ENCODE measurements around the gene OAS3. TPM values are rescaled to one million over a fixed set of nuclear protein-coding genes. Genes with fewer than 3 reads are reported as not detected.

The OAS3 gene
- total RNA-seq (2021; ENCODE audit: unreplicated experiment), result 29.5 TPM
- 14.9 and 15.3 TPM in 2 replicates for polyA plus RNA-seq (2012)
- Bru-seq, nascent RNA, result percentile 49 among the genes with signal in this experiment
- percentile 66 among the genes with signal in this experiment for BruChase-seq, experiment 1, labeled RNA remaining after a 6-hour chase
- BruChase-seq, experiment 2, labeled RNA remaining after a 2-hour chase, result percentile 55 among the genes with signal in this experiment
- long read RNA-seq, full-length matches to known transcripts, result 3 of 42 reads
- long read RNA-seq, partial matches to known transcripts, result 38 of 42 reads
- long read RNA-seq, other reads (novel, unspliced or antisense), result 1 of 42 reads

DNA sequence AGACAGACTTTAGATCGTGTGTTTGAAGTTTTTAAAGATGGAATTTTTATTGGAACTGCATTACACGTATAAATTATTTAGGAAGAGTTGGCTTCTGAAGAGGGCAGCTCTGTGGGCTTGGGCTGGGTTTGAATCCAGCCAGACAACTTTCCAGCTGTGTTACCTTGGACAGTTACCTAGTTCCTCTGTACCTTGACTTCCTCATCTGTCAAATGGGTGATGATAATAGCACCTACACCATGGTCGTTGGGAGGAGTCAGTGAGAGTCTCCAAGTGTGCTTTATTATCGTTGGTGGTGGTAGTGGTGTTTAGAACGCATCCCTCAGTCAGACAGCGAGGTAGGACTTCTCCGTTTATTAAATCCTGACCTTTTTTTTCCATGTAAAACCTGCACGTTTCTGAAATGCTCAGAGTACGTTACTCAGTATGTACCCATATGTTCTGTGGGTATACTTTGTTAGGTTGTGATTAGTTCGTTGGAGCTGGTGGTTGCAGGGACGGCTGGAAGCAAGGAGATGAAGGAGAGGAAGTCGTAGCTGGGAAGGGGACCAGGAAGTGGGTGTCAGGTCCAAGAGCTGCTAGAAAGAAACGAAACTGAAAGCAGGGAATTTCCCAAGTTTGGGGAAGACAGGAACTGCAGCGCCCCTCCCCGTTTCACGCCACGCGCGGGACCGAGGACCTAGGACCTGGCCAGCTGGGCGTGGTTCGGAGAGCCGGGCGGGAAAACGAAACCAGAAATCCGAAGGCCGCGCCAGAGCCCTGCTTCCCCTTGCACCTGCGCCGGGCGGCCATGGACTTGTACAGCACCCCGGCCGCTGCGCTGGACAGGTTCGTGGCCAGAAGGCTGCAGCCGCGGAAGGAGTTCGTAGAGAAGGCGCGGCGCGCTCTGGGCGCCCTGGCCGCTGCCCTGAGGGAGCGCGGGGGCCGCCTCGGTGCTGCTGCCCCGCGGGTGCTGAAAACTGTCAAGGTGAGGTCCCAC lies at the start of gene OAS3:
TSS of gene OAS3 (plus strand) at position 734 of the 979 bp plus-strand sequence. CDS start at position 791, 57 bp downstream.
- CTCF ChIA-PET, result interaction anchor here (0.9 to 1.5 kb wide), 2 partner anchors 37 to 55 kb away, joined by 4 read pairs; no protein-coding TSS in a partner anchor
- TF ChIP-seq SRF (IDR thresholded peaks at IDR 0.05; ENCODE audit: low read depth), result peak; percentile 4; the same call in 1 of the 2 replicates
- peak; percentile 56; the same call in 1 of the 2 replicates for TF ChIP-seq POLR2AphosphoS5 (IDR thresholded peaks at IDR 0.05; ENCODE audit: low read depth, low read length)
- TF ChIP-seq ZFX (IDR thresholded peaks at IDR 0.05), result peak; percentile 65
- peak; percentile 75; the same call in 1 of the 2 replicates for TF ChIP-seq SIN3A (IDR thresholded peaks at IDR 0.05; ENCODE audit: low read depth)
- TF ChIP-seq POLR2A (IDR thresholded peaks at IDR 0.05; ENCODE audit: borderline replicate concordance, extremely low read depth, insufficient read depth, insufficient read length), result peak; percentile 7
- TF ChIP-seq CBX3 (IDR thresholded peaks at IDR 0.05; ENCODE audit: low read depth), result peak; percentile 83; the same call in 1 of the 2 replicates
- TF ChIP-seq ZBTB33 (IDR thresholded peaks at IDR 0.05; ENCODE audit: extremely low read depth, insufficient replicate concordance, low read length), result no peak
- TF ChIP-seq, protein P1, sequence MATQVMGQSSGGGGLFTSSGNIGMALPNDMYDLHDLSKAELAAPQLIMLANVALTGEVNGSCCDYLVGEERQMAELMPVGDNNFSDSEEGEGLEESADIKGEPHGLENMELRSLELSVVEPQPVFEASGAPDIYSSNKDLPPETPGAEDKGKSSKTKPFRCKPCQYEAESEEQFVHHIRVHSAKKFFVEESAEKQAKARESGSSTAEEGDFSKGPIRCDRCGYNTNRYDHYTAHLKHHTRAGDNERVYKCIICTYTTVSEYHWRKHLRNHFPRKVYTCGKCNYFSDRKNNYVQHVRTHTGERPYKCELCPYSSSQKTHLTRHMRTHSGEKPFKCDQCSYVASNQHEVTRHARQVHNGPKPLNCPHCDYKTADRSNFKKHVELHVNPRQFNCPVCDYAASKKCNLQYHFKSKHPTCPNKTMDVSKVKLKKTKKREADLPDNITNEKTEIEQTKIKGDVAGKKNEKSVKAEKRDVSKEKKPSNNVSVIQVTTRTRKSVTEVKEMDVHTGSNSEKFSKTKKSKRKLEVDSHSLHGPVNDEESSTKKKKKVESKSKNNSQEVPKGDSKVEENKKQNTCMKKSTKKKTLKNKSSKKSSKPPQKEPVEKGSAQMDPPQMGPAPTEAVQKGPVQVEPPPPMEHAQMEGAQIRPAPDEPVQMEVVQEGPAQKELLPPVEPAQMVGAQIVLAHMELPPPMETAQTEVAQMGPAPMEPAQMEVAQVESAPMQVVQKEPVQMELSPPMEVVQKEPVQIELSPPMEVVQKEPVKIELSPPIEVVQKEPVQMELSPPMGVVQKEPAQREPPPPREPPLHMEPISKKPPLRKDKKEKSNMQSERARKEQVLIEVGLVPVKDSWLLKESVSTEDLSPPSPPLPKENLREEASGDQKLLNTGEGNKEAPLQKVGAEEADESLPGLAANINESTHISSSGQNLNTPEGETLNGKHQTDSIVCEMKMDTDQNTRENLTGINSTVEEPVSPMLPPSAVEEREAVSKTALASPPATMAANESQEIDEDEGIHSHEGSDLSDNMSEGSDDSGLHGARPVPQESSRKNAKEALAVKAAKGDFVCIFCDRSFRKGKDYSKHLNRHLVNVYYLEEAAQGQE (IDR thresholded peaks at IDR 0.05; ENCODE audit: low read depth), result peak; percentile 42
- no peak for TF ChIP-seq ATF3 (IDR thresholded peaks at IDR 0.05)
- TF ChIP-seq SP1 (IDR thresholded peaks at IDR 0.05; ENCODE audit: low read depth), result peak; percentile 27; the same call in 1 of the 2 replicates
- no peak for TF ChIP-seq TCF7L2 (IDR thresholded peaks at IDR 0.05; ENCODE audit: borderline replicate concordance, extremely low read depth, insufficient read depth, insufficient read length)
- TF ChIP-seq YY1 (IDR thresholded peaks at IDR 0.05; ENCODE audit: extremely low read depth, insufficient replicate concordance, low read depth, low read length), result peak; percentile 3
- TF ChIP-seq JUND (IDR thresholded peaks at IDR 0.05), result no peak
- TF ChIP-seq MAX (IDR thresholded peaks at IDR 0.05), result peak; percentile 37; the same call in 1 of the 2 replicates
- no peak for TF ChIP-seq FOSL1 (IDR thresholded peaks at IDR 0.05; ENCODE audit: low read depth)
- TF ChIP-seq CEBPB (IDR thresholded peaks at IDR 0.05; ENCODE audit: low read depth), result no peak
- TF ChIP-seq ZNF274 (IDR thresholded peaks at IDR 0.05; ENCODE audit: low read depth, low read length), result no peak
- TF ChIP-seq ELF1 (IDR thresholded peaks at IDR 0.05; ENCODE audit: borderline replicate concordance, low read depth), result peak; percentile 41; the same call in 1 of the 2 replicates
- no peaks in the 10 kb centered on the region for H3K36me3 ChIP-seq (ENCODE audit: control insufficient read depth in 1 of 2, insufficient read depth in 2 of 2, low read length in 2 of 2)
- H3K27me3 ChIP-seq (ENCODE audit: insufficient read depth, low read length), result no peaks in the 10 kb centered on the region
- no peaks in the 10 kb centered on the region for H3K9me3 ChIP-seq (ENCODE audit: control insufficient read depth in 1 of 2, insufficient read depth in 1 of 2, low read depth in 1 of 2, low read length in 2 of 2)
- DNase-seq (ENCODE audit: low read depth, low spot score) (peak; percentile 22), ATAC-seq (peak; percentile 85)
- peak within 1 kb of the TSS; percentile 68 for H3K27ac ChIP-seq (ENCODE audit: low read depth, low read length)
- H2AFZ ChIP-seq (ENCODE audit: low read depth, low read length, poor library complexity, severe bottlenecking), result peak within 1 kb of the TSS; percentile 93
- H3K9me2 ChIP-seq (ENCODE audit: insufficient read depth), result no peaks in the 10 kb centered on the region
- peak within 1 kb of the TSS; percentile 67 to 68 for H3K4me3 ChIP-seq (replicated peaks in 1 of 2; ENCODE audit: low read depth in 1 of 2, low read length in 2 of 2)
- H3K4me2 ChIP-seq (ENCODE audit: low read length), result peak within 1 kb of the TSS; percentile 85
- H4K20me1 ChIP-seq (ENCODE audit: insufficient read depth), result no peaks in the 10 kb centered on the region
- peak within 1 kb of the TSS; percentile 71 for H3K9ac ChIP-seq (ENCODE audit: low read length)
- intact Hi-C loops (cut with micrococcal nuclease), result no loop called here
- RAD21 ChIA-PET (ENCODE audit: low non-redundant PET in 1 of 2, low total read pairs in 2 of 2, uncharacterized antibody in 2 of 2, unreplicated experiment in 2 of 2), result no interaction called here
- H3K4me1 ChIP-seq (ENCODE audit: control insufficient read depth in 1 of 2, insufficient read depth in 2 of 2, low read length in 2 of 2), result peaks cover 5 to 22% of the 10 kb centered on the region in 2 experiments; a peak in 2 of 4 replicates
- POLR2A ChIA-PET, result no interaction called here
- H3K79me2 ChIP-seq (ENCODE audit: insufficient read depth, low read length), result no peaks in the 10 kb centered on the region; the same call in 1 of the 2 replicates
- no TSS peak for BruUV-seq (replicated peaks)
